Stimulated activated CD4-positive, alpha-beta T cell treated with anti-CD3 and anti-CD28 coated beads, Interleukin-4, amount 100 ng/mL, for 24 hours (primary cell): ENCODE measurements around the gene BSG.
A peak's percentile ranks its signal among the peaks of the same experiment; 100 is the strongest.

Experiments used
- DNase-seq: peaks from one replicate; pipeline ENCODE4 v3.0.0-alpha.2; 2020

Gene BSG

GRCh38 chr19:540867-541637, 31.3 kb upstream of the BSG start:
- DNase-seq = no peak

- DNase-seq = no peak
Observed at GRCh38 chr19:541699-542098, 30.7 kb upstream of the BSG start.

- no peak for DNase-seq
Observed at GRCh38 chr19:542173-542866, 30.1 kb upstream of the BSG start.

GRCh38 chr19:543910-544608, 28.3 kb upstream of the BSG start, which contains the start of gene GZMM:
TSS of gene GZMM (plus strand) at chr19:544053. CDS start at chr19:544072, 19 bp downstream.
- peak; percentile 73 for DNase-seq

GRCh38 chr19:547117-547516, 25.3 kb upstream of the BSG start:
- no peak for DNase-seq

GRCh38 chr19:547836-548720, 24.3 kb upstream of the BSG start:
- no peak for DNase-seq

GRCh38 chr19:548886-549830, 23.2 kb upstream of the BSG start:
- DNase-seq = no peak

GRCh38 chr19:554817-555216, 17.6 kb upstream of the BSG start:
- DNase-seq = no peak

- DNase-seq = no peak
Observed at GRCh38 chr19:555474-555808, 17.0 kb upstream of the BSG start.

- no peak for DNase-seq
Observed at GRCh38 chr19:556611-557382, 15.6 kb upstream of the BSG start.

- DNase-seq = no peak
Observed at GRCh38 chr19:558770-559439, 13.5 kb upstream of the BSG start.

- DNase-seq = no peak
Observed at GRCh38 chr19:560121-560520, 12.3 kb upstream of the BSG start.

- DNase-seq = no peak
Observed at GRCh38 chr19:566403-566802, 6.0 kb upstream of the BSG start.

- DNase-seq = no peak
Observed at GRCh38 chr19:566844-567243, 5.6 kb upstream of the BSG start.

- DNase-seq = no peak
Observed at GRCh38 chr19:567296-567900, 5.0 kb upstream of the BSG start.

GRCh38 chr19:570251-570686, 2.1 kb upstream of the BSG start:
- no peak for DNase-seq

- peak; percentile 50 for DNase-seq
Observed at GRCh38 chr19:570937-571565, 1.3 kb upstream of the BSG start.

- DNase-seq = no peak
Observed at GRCh38 chr19:571566-571974, 826 bp upstream of the BSG start.
